Measurements from ENCODE around the gene RASGRF2.

RASGRF2 gene

GRCh38 chr5:81214848-81215247 lies 254.7 kb downstream of the RASGRF2 start:
- H3K27ac ChIP-seq = no peak overlapping the region
- TF ChIP-seq ZFX (IDR thresholded peaks at IDR 0.05; ENCODE audit: borderline replicate concordance) (no peak), CTCF (IDR thresholded peaks at IDR 0.05) (no peak)

- TF ChIP-seq CTCF (IDR thresholded peaks at IDR 0.05) = no peak
- no peak for TF ChIP-seq ZFX (IDR thresholded peaks at IDR 0.05; ENCODE audit: borderline replicate concordance)
- no peak overlapping the region for H3K27ac ChIP-seq
Observed at GRCh38 chr5:81216152-81216551, 256.0 kb downstream of the RASGRF2 start.

GRCh38 chr5:81219389-81219788 lies 259.2 kb downstream of the RASGRF2 start:
- no peak for TF ChIP-seq ZFX (IDR thresholded peaks at IDR 0.05; ENCODE audit: borderline replicate concordance)
- H3K27ac ChIP-seq = no peak overlapping the region

- H3K27ac ChIP-seq = no peak overlapping the region
- no peak for TF ChIP-seq ZFX (IDR thresholded peaks at IDR 0.05; ENCODE audit: borderline replicate concordance)
- no peak for TF ChIP-seq CTCF (IDR thresholded peaks at IDR 0.05)
Observed at GRCh38 chr5:81222285-81222684, 262.1 kb downstream of the RASGRF2 start.

GRCh38 chr5:81225463-81225862 lies 265.3 kb downstream of the RASGRF2 start:
- H3K27ac ChIP-seq = no peak overlapping the region
- TF ChIP-seq CTCF (IDR thresholded peaks at IDR 0.05) = no peak
- TF ChIP-seq ZFX (IDR thresholded peaks at IDR 0.05; ENCODE audit: borderline replicate concordance) = no peak

- TF ChIP-seq ZFX (IDR thresholded peaks at IDR 0.05; ENCODE audit: borderline replicate concordance) = no peak
- TF ChIP-seq CTCF (IDR thresholded peaks at IDR 0.05) = no peak
- H3K27ac ChIP-seq = no peak overlapping the region
Observed at GRCh38 chr5:81226286-81226685, 266.1 kb downstream of the RASGRF2 start.

- no peak for TF ChIP-seq ZFX (IDR thresholded peaks at IDR 0.05; ENCODE audit: borderline replicate concordance)
- no peak for TF ChIP-seq CTCF (IDR thresholded peaks at IDR 0.05)
- no peak overlapping the region for H3K27ac ChIP-seq
Observed at GRCh38 chr5:81226949-81227348, 266.8 kb downstream of the RASGRF2 start.

GRCh38 chr5:81228084-81228483 lies 267.9 kb downstream of the RASGRF2 start:
- TF ChIP-seq CTCF (IDR thresholded peaks at IDR 0.05) = no peak
- TF ChIP-seq ZFX (IDR thresholded peaks at IDR 0.05; ENCODE audit: borderline replicate concordance) = no peak

More at GRCh38 chr5:81228084-81228483, 267.9 kb downstream of the RASGRF2 start:
- H3K27ac ChIP-seq = no peak overlapping the region
